CD4-positive, alpha-beta T cell treated with Interferon alpha-2 for 1 hour (primary cell): ENCODE results near the gene EFHD1.
"Not testable (repeated sequence)": the region's sequence is repeated elsewhere in the genome, so short reads cannot be mapped to it uniquely, and the experiment has no call there.

ENCODE experiments used
- DNase-seq, 2 donors: peaks; one replicate each; pipeline ENCODE4 v3.0.0-alpha.2; 2020 to 2022

EFHD1 gene

GRCh38 chr2:232697059-232697806 lies 63.8 kb downstream of the EFHD1 start, which contains the start of gene GIGYF2:
Gene GIGYF2, plus strand, starts transcription at chr2:232697331. Its CDS starts 37,867 bp downstream, at chr2:232735198.
- peak; percentile 92 to 94 for DNase-seq

DNA sequence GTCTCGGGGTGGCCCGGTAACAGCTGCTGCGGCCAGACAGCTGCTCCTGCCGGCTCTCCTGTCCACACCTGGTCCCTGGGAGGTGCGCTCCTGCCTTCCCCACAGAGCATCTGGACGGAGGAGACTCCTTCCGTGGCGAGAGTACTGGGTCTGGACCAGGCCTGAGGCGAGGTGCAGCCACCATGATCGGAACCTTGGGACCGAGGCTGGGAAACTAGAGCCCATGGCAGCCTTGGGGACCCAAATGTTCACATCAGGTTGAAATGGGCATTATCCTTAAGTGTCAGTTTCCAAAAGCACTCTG lies 64.4 kb downstream of the EFHD1 start:
- DNase-seq = no peak

DNA sequence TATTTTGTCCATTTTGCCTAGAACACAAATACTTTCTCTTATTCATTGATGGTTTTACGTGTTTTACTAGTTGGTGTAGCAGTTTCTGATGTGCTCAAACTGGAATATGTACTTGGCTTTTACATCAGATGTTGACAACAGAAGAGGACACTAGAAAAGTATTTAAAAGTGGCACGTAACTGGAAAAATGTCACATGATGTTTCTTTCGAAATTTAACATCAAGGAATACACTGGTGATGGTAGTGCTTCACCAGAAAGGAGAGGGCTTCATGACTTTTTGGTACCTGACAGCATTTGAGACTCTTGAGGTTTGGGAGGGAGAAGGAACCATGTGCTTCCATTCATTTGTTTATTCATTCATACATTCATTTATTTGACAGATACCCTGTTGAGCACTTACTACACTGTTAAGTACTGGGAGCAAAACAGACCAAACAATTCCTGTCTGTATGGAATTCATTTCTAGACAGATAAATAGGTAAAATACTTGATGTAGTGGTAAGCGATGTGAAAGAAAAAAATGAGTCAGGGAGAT lies 65.2 kb downstream of the EFHD1 start:
- no peak for DNase-seq

- no peak for DNase-seq
These were observed 65.7 kb downstream of the EFHD1 start for GRCh38 chr2:232699110-232699509.

GRCh38 chr2:232700154-232700553 lies 66.8 kb downstream of the EFHD1 start:
- DNase-seq = no peak

- DNase-seq = no peak
These were observed 73.7 kb downstream of the EFHD1 start for GRCh38 chr2:232707076-232707475.

- no peak for DNase-seq
These were observed 80.1 kb downstream of the EFHD1 start for GRCh38 chr2:232713505-232713904.

DNA sequence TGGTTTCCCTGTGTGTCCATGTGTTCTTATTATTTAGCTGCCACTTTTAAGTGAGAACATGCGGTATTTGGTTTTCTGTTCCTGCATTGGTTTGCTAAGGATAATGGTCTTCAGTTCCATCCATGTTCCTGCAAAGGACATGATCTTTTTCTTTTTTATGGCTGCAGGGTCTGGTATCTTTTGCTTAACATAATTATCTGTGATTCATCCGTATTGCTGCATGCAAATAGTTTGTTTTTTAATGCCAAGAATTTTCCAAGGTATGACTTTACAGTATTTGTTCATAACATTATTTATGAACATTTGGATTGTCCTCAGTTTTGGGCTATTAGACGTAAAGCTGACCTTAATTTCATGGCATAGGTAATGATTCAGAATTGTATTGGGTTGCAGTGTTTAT lies 81.6 kb downstream of the EFHD1 start:
- DNase-seq = no peak

DNA sequence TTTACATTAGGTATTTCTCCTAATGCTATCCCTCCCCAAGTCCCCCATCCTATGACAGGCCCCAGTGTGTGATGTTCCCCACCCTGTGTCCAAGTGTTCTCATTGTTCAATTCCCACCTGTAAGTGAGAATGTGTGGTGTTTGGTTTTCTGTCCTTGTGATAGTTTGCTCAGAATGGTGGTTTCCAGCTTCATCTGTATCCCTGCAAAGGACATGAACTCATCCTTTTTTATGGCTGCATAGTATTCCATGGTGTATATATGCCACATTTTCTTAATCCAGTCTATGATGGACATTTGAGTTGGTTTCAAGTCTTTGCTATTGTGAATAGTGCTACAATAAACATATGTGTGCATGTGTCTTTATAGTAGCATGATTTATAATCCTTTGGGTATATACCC lies 86.7 kb downstream of the EFHD1 start:
- not testable (repeated sequence) for DNase-seq

DNA sequence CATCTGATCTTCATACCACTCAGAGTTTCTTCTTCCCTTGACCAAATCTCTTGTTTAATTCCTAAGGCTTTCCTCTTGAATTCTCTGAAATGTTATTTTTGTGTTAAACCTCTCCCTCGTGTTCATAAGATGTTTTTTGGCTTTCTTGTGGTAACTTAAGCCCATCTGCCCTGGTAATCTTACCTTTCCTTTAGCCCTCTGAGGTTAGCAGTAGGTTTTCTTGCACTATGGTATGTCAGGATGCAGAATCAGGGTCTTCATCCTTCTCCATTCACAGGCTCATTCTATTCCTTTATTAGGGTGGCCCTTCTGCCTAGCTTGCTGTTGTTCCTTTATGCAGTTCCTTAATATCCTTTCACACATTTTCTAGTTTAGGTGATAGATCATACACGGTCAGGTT lies 87.9 kb downstream of the EFHD1 start:
- DNase-seq = no peak

GRCh38 chr2:232721882-232722281 lies 88.5 kb downstream of the EFHD1 start:
- peak in 1 of 2 donors; percentile 5 for DNase-seq

GRCh38 chr2:232723027-232723426 lies 89.6 kb downstream of the EFHD1 start:
- no peak for DNase-seq

DNA sequence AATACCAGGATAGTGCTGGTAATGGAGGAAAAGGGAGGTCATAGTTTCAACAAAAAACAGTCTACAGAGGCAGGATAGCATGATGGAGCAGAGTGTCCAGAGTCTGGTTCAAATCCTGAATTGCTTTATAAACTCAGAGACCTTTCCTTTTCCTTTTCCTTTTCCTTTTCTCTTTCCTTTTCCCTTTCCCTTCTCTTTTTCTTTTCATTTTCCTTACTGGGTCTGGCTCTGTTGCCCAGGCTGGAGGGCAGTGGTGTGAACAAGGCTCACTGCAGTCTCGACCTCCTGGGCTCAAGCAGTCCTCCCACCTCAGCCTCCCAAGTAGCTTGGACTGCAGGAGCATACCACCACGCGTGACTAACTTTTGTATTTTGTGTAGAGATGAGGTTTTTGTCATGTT lies 95.4 kb downstream of the EFHD1 start:
- DNase-seq = no peak

DNA sequence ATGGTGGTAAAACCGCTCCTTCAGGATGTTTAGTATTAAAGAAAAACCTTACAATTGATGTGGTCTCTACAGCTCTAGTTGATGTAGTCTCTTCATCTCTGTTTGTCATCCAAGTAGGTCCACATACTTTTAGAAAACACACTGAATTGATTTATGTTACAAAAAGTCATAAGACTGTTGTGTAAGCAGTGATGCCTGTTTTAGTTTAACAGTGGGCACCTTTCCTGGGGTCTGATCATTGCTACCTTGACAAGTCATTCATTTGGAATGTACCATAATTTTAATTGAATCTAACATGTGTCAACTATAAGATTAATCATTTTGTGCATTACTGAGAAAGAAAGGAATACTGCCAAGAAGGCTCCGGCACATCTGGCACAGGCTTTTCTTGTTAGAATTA lies 98.1 kb downstream of the EFHD1 start:
- DNase-seq = no peak
